Activated T-helper 2 cell treated with anti-CD3 and anti-CD28 coated beads, Interferon-gamma antibody, Interleukin-2, Interleukin-4, amounts not matched to agents 10 μg/mL and 5 μg/mL and 100 μg/mL, durations not matched to agents 14 hours and 24 hours and 36 hours (primary cell): Measurements from ENCODE around the gene DDX25. TPM values are rescaled to one million over a fixed set of nuclear protein-coding genes. Genes with fewer than 3 reads are reported as not detected.

Source experiments
- DNase-seq: peaks from one replicate; pipeline ENCODE4 v3.0.0; 2021; ENCODE audit warnings: low spot score
- H3K27ac Mint-ChIP-seq: one replicate; pipeline ENCODE4 v1.8.0; 2021; ENCODE audit warnings: mixed read lengths
- H3K27me3 Mint-ChIP-seq: one replicate; pipeline ENCODE4 v1.8.0; 2021; ENCODE audit warnings: low read depth, mixed read lengths
- H3K36me3 Mint-ChIP-seq: one replicate; pipeline ENCODE4 v1.8.0; 2021; ENCODE audit warnings: low read depth, mixed read lengths
- H3K4me1 Mint-ChIP-seq: one replicate; pipeline ENCODE4 v1.8.0; 2021; ENCODE audit warnings: low read depth, mixed read lengths
- H3K4me3 Mint-ChIP-seq: one replicate; pipeline ENCODE4 v1.8.0; 2021; ENCODE audit warnings: low read depth, mild to moderate bottlenecking, moderate library complexity, mixed read lengths
- H3K9me3 Mint-ChIP-seq: one replicate; pipeline ENCODE4 v1.8.0; 2021; ENCODE audit warnings: mixed read lengths
- intact Hi-C: fragments of 100-400 bp; cut with micrococcal nuclease; formaldehyde crosslinking; loops from one replicate; pipeline ENCODE4 v1.15.1; 2023
- total RNA-seq: library from RNA; stranded (reverse); gene quantifications from 2 replicates; pipeline ENCODE4 v1.2.3, GENCODE V29; 2022

Gene DDX25
- total RNA-seq, 1 donor from 2014 or later: not detected

- Mint-ChIP-seq H3K4me3 (no peak overlapping the region), H3K27me3 (peaks cover 9% of the 10 kb centered on the region), H3K4me1 (peaks cover 2% of the 10 kb centered on the region), H3K9me3 (no peaks in the 10 kb centered on the region), H3K36me3 (no peaks in the 10 kb centered on the region), H3K27ac (no peak overlapping the region)
- DNase-seq: no peak
- intact Hi-C loops: no loop called here
Measured at GRCh38 chr11:125932301-125932700, 28.0 kb downstream of the DDX25 start.

GRCh38 chr11:125933030-125933813, 28.9 kb downstream of the DDX25 start:
- no peak for DNase-seq
- H3K4me1 Mint-ChIP-seq: peaks cover 2% of the 10 kb centered on the region
- no peak overlapping the region for H3K27ac Mint-ChIP-seq
- no peak overlapping the region for H3K4me3 Mint-ChIP-seq
- intact Hi-C loops: no loop called here
- no peaks in the 10 kb centered on the region for H3K9me3 Mint-ChIP-seq
- peaks cover 9% of the 10 kb centered on the region for H3K27me3 Mint-ChIP-seq
- H3K36me3 Mint-ChIP-seq: no peaks in the 10 kb centered on the region

- Mint-ChIP-seq H3K4me1 (peaks cover 6% of the 10 kb centered on the region), H3K36me3 (no peaks in the 10 kb centered on the region), H3K27ac (no peak overlapping the region), H3K9me3 (no peaks in the 10 kb centered on the region), H3K4me3 (no peak overlapping the region), H3K27me3 (peaks cover 7% of the 10 kb centered on the region)
- DNase-seq: no peak
- intact Hi-C loops: no loop called here
Measured at GRCh38 chr11:125934473-125934872, 30.2 kb downstream of the DDX25 start.

- no peaks in the 10 kb centered on the region for H3K36me3 Mint-ChIP-seq
- H3K27ac Mint-ChIP-seq: no peak overlapping the region
- H3K4me1 Mint-ChIP-seq: peaks cover 6% of the 10 kb centered on the region
- H3K4me3 Mint-ChIP-seq: no peak overlapping the region
- intact Hi-C loops: no loop called here
- peaks cover 5% of the 10 kb centered on the region for H3K27me3 Mint-ChIP-seq
- H3K9me3 Mint-ChIP-seq: no peaks in the 10 kb centered on the region
- DNase-seq: no peak
Measured at GRCh38 chr11:125935056-125935455, 30.7 kb downstream of the DDX25 start.

- no peak for DNase-seq
- Mint-ChIP-seq H3K27ac (no peak overlapping the region), H3K4me1 (peaks cover 6% of the 10 kb centered on the region), H3K27me3 (peaks cover 4% of the 10 kb centered on the region), H3K36me3 (no peaks in the 10 kb centered on the region), H3K4me3 (no peak overlapping the region), H3K9me3 (no peaks in the 10 kb centered on the region)
- intact Hi-C loops: no loop called here
Measured at GRCh38 chr11:125935618-125936199, 31.4 kb downstream of the DDX25 start.

GRCh38 chr11:125938418-125938817, 34.1 kb downstream of the DDX25 start:
- intact Hi-C loops: no loop called here
- H3K27me3 Mint-ChIP-seq: peaks cover 1% of the 10 kb centered on the region
- DNase-seq: no peak
- no peak overlapping the region for H3K27ac Mint-ChIP-seq
- no peaks in the 10 kb centered on the region for H3K9me3 Mint-ChIP-seq
- peaks cover 9% of the 10 kb centered on the region for H3K4me1 Mint-ChIP-seq
- H3K4me3 Mint-ChIP-seq: no peak overlapping the region
- H3K36me3 Mint-ChIP-seq: no peaks in the 10 kb centered on the region

GRCh38 chr11:125939081-125939521, 34.8 kb downstream of the DDX25 start:
- Mint-ChIP-seq H3K27me3 (no peaks in the 10 kb centered on the region), H3K36me3 (no peaks in the 10 kb centered on the region), H3K27ac (no peak overlapping the region), H3K4me1 (peaks cover 9% of the 10 kb centered on the region), H3K9me3 (no peaks in the 10 kb centered on the region), H3K4me3 (no peak overlapping the region)
- no peak for DNase-seq
- intact Hi-C loops: no loop called here

- H3K4me3 Mint-ChIP-seq: no peak overlapping the region
- no peak overlapping the region for H3K27ac Mint-ChIP-seq
- intact Hi-C loops: no loop called here
- no peak for DNase-seq
- peaks cover 9% of the 10 kb centered on the region for H3K4me1 Mint-ChIP-seq
- H3K36me3 Mint-ChIP-seq: no peaks in the 10 kb centered on the region
- no peaks in the 10 kb centered on the region for H3K27me3 Mint-ChIP-seq
- no peaks in the 10 kb centered on the region for H3K9me3 Mint-ChIP-seq
Measured at GRCh38 chr11:125940145-125940544, 35.8 kb downstream of the DDX25 start.

GRCh38 chr11:125941267-125941618, 36.9 kb downstream of the DDX25 start:
- intact Hi-C loops: no loop called here
- Mint-ChIP-seq H3K36me3 (no peaks in the 10 kb centered on the region), H3K4me1 (peaks cover 9% of the 10 kb centered on the region), H3K27me3 (no peaks in the 10 kb centered on the region), H3K9me3 (no peaks in the 10 kb centered on the region), H3K4me3 (no peak overlapping the region), H3K27ac (no peak overlapping the region)
- DNase-seq: no peak

- Mint-ChIP-seq H3K36me3 (no peaks in the 10 kb centered on the region), H3K4me3 (no peak overlapping the region), H3K9me3 (no peaks in the 10 kb centered on the region), H3K4me1 (peaks cover 9% of the 10 kb centered on the region), H3K27me3 (no peaks in the 10 kb centered on the region), H3K27ac (no peak overlapping the region)
- peak; percentile 22 for DNase-seq
- intact Hi-C loops: loop anchor here (1.0 kb wide), 1 partner anchor 252 kb away; no protein-coding TSS in a partner anchor
Measured at GRCh38 chr11:125941619-125942611, 37.6 kb downstream of the DDX25 start.

GRCh38 chr11:125942771-125943428, 38.6 kb downstream of the DDX25 start:
- intact Hi-C loops: loop anchor here (1.0 kb wide), 1 partner anchor 251 kb away; no protein-coding TSS in a partner anchor
- no peaks in the 10 kb centered on the region for H3K36me3 Mint-ChIP-seq
- H3K4me3 Mint-ChIP-seq: no peak overlapping the region

GRCh38 chr11:125943661-125944349, 39.5 kb downstream of the DDX25 start:
- no peak overlapping the region for H3K27ac Mint-ChIP-seq
- no peaks in the 10 kb centered on the region for H3K36me3 Mint-ChIP-seq
- no peaks in the 10 kb centered on the region for H3K27me3 Mint-ChIP-seq
- H3K4me1 Mint-ChIP-seq: peaks cover 5% of the 10 kb centered on the region
- no peak for DNase-seq
- intact Hi-C loops: no loop called here
- H3K9me3 Mint-ChIP-seq: no peaks in the 10 kb centered on the region
- H3K4me3 Mint-ChIP-seq: no peak overlapping the region

More at GRCh38 chr11:125942771-125943428, 38.6 kb downstream of the DDX25 start:
- Mint-ChIP-seq H3K9me3 (no peaks in the 10 kb centered on the region), H3K27me3 (no peaks in the 10 kb centered on the region), H3K27ac (no peak overlapping the region), H3K4me1 (peaks cover 9% of the 10 kb centered on the region)
- no peak for DNase-seq
